ENCODE measurements around the gene PPP2R5E. TPM values are rescaled to one million over a fixed set of nuclear protein-coding genes. Genes with fewer than 3 reads are reported as not detected.

The PPP2R5E gene
- total RNA-seq, 2 experiments from 2014 or later, result 12.5 to 47.8 TPM

GRCh38 chr14:63342371-63342770, 200.8 kb downstream of the PPP2R5E start:
- H3K4me2 ChIP-seq (ENCODE audit: low read length), result no peak overlapping the region
- BruUV-seq (replicated peaks), result no TSS peak

GRCh38 chr14:63328787-63329737, 214.1 kb downstream of the PPP2R5E start:
- H4K20me1 ChIP-seq (ENCODE audit: insufficient read depth, low read length), result no peaks in the 10 kb centered on the region
- no peaks in the 10 kb centered on the region for H3K9me2 ChIP-seq (ENCODE audit: insufficient read depth, low read length)
- no peak overlapping the region for H3K27ac ChIP-seq (ENCODE audit: low read depth, low read length, poor library complexity, severe bottlenecking)
- no peaks in the 10 kb centered on the region for H3K36me3 ChIP-seq (ENCODE audit: insufficient read depth, low read length)
- no peaks in the 10 kb centered on the region for H3K79me2 ChIP-seq (ENCODE audit: insufficient read depth, low read depth, low read length)
- no peak for DNase-seq (ENCODE audit: low spot score)
- intact Hi-C loops (cut with micrococcal nuclease; ENCODE audit: unreplicated experiment), result no loop called here
- H3K4me2 ChIP-seq (ENCODE audit: low read length), result no peak overlapping the region
- no peaks in the 10 kb centered on the region for H3K9me3 ChIP-seq (ENCODE audit: low read length)
- no peak for TF ChIP-seq CTCF (conservative IDR thresholded peaks at IDR 0.05; ENCODE audit: low read length)
- TF ChIP-seq EZH2phosphoT487 (IDR thresholded peaks at IDR 0.05; ENCODE audit: borderline replicate concordance, low read depth, low read length), result no peak
- H3K4me1 ChIP-seq (ENCODE audit: insufficient read depth, low read length, poor library complexity, severe bottlenecking), result no peaks in the 10 kb centered on the region
- H2AFZ ChIP-seq (ENCODE audit: low read length), result no peak overlapping the region
- CTCF ChIA-PET (ENCODE audit: unreplicated experiment), result no interaction called here
- H3K4me3 ChIP-seq (ENCODE audit: low read depth, low read length, poor library complexity, severe bottlenecking), result no peak overlapping the region
- no TSS peak for BruUV-seq (replicated peaks)
- POLR2A ChIA-PET, result interaction anchor here (0.5 kb wide), 1 partner anchor 365 kb away, joined by 4 read pairs; no protein-coding TSS in a partner anchor

More at GRCh38 chr14:63342371-63342770, 200.8 kb downstream of the PPP2R5E start:
- intact Hi-C loops (cut with micrococcal nuclease; ENCODE audit: unreplicated experiment), result no loop called here
- no peak for DNase-seq (ENCODE audit: low spot score)
- no peaks in the 10 kb centered on the region for H3K79me2 ChIP-seq (ENCODE audit: insufficient read depth, low read depth, low read length)
- H3K9me2 ChIP-seq (ENCODE audit: insufficient read depth, low read length), result no peaks in the 10 kb centered on the region
- H3K9me3 ChIP-seq (ENCODE audit: low read length), result no peaks in the 10 kb centered on the region
- no peak overlapping the region for H3K27ac ChIP-seq (ENCODE audit: low read depth, low read length, poor library complexity, severe bottlenecking)
- no peaks in the 10 kb centered on the region for H3K4me1 ChIP-seq (ENCODE audit: insufficient read depth, low read length, poor library complexity, severe bottlenecking)
- H2AFZ ChIP-seq (ENCODE audit: low read length), result no peak overlapping the region
- POLR2A ChIA-PET, result interaction anchor here (0.6 kb wide), 2 partner anchors 443 to 687 kb away, joined by 3 read pairs; no protein-coding TSS in a partner anchor
- no peaks in the 10 kb centered on the region for H4K20me1 ChIP-seq (ENCODE audit: insufficient read depth, low read length)
- no peaks in the 10 kb centered on the region for H3K36me3 ChIP-seq (ENCODE audit: insufficient read depth, low read length)
- H3K4me3 ChIP-seq (ENCODE audit: low read depth, low read length, poor library complexity, severe bottlenecking), result no peak overlapping the region
- CTCF ChIA-PET (ENCODE audit: unreplicated experiment), result no interaction called here
- TF ChIP-seq EZH2phosphoT487 (IDR thresholded peaks at IDR 0.05; ENCODE audit: borderline replicate concordance, low read depth, low read length), result no peak
- TF ChIP-seq CTCF (conservative IDR thresholded peaks at IDR 0.05; ENCODE audit: low read length), result no peak

- no peak for TF ChIP-seq CTCF (conservative IDR thresholded peaks at IDR 0.05; ENCODE audit: low read length)
- TF ChIP-seq EZH2phosphoT487 (IDR thresholded peaks at IDR 0.05; ENCODE audit: borderline replicate concordance, low read depth, low read length), result no peak
- Histone ChIP-seq H3K27ac (ENCODE audit: low read depth, low read length, poor library complexity, severe bottlenecking) (no peak overlapping the region), H3K9me3 (ENCODE audit: low read length) (no peaks in the 10 kb centered on the region), H3K4me1 (ENCODE audit: insufficient read depth, low read length, poor library complexity, severe bottlenecking) (no peaks in the 10 kb centered on the region), H3K79me2 (ENCODE audit: insufficient read depth, low read depth, low read length) (no peaks in the 10 kb centered on the region), H3K9me2 (ENCODE audit: insufficient read depth, low read length) (no peaks in the 10 kb centered on the region), H3K4me3 (ENCODE audit: low read depth, low read length, poor library complexity, severe bottlenecking) (no peak overlapping the region), H2AFZ (ENCODE audit: low read length) (no peak overlapping the region), H3K36me3 (ENCODE audit: insufficient read depth, low read length) (no peaks in the 10 kb centered on the region), H4K20me1 (ENCODE audit: insufficient read depth, low read length) (no peaks in the 10 kb centered on the region), H3K4me2 (ENCODE audit: low read length) (no peak overlapping the region)
- ChIA-PET POLR2A (interaction anchor here (0.7 to 0.9 kb wide), 3 partner anchors 9 to 1132 kb away, joined by 3 to 7 read pairs (median 3); no protein-coding TSS in a partner anchor), CTCF (ENCODE audit: unreplicated experiment) (no interaction called here)
- DNase-seq (ENCODE audit: low spot score), result no peak
- intact Hi-C loops (cut with micrococcal nuclease; ENCODE audit: unreplicated experiment), result no loop called here
- no TSS peak for BruUV-seq (replicated peaks)
Measured at GRCh38 chr14:63326840-63327239, 216.3 kb downstream of the PPP2R5E start.

Data from OCI-LY7 (cell line).